Embryonic facial prominence (tissue), 1 donor: ENCODE data around the gene DOCK9.

Source experiments
- DNase-seq: peaks from one replicate; pipeline ENCODE4 v3.0.0-alpha.2; 2016; ENCODE audit errors: extremely low spot score

The DOCK9 gene

GRCh38 chr13:98796191-98796590 lies 181.7 kb downstream of the DOCK9 start:
- DNase-seq, result no peak

GRCh38 chr13:98795220-98795619 lies 182.6 kb downstream of the DOCK9 start:
- no peak for DNase-seq

- no peak for DNase-seq
Observed at GRCh38 chr13:98794498-98794897, 183.4 kb downstream of the DOCK9 start.

- DNase-seq, result no peak
Observed at GRCh38 chr13:98792785-98793495, 184.9 kb downstream of the DOCK9 start.

DNA sequence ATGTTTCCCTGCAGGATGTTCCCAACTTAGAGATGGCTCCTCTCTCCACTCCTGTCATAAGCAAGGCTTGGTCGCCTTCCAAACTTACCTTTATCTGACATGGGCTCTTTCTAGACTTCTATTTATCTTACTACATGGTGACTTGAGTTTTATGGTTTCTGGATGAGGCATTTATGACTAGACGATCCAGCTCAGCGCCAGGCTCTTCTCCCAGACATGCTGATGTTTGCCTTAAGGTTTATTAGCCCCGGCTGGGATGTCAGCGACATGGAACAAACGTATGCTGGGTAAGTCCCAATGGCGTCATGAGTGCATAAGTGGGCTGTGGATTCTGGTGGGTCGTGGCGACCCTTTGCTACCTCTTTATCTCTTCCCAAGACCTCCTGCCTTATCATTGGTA lies 185.5 kb downstream of the DOCK9 start:
- no peak for DNase-seq

DNA sequence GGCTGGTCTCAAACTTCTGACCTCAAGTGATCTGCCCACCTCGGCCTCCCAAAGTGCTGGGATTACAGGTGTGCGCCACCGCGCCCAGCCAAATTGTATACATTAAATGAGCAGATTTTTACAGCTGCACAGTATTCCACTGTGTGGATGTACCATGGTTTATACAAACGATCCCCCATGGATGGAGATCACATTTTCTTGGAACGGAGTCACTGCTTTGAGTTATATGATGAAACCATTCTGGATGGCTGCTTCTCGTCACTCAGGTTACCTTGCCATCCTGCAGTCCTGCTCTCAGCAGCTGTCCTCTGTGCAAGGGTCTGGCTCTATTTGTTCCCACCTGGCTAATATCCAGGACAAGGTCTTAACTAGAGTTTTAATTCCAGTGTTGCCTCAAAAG lies 186.3 kb downstream of the DOCK9 start:
- DNase-seq, result no peak

- DNase-seq, result no peak
Observed at GRCh38 chr13:98787996-98788395, 189.9 kb downstream of the DOCK9 start.

DNA sequence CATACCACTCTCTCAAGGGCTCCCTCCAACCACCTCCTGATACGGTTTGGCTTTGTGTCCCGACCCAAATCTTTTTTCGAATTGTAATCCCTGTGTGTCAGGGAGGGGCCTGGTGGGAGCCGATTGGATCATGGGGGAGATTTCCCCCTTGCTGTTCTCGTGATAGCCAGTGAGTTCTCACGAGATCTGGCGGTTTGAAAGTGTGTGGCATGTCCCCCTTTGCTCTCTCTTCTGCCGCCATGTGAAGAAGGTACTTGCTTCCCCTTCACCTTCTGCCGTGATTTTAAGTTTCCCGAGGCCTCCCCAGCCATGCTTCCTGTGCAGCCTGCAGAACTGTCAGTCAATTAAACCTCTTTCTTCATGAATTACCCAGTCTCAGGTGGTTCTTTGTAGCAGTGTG lies 190.7 kb downstream of the DOCK9 start:
- DNase-seq, result no peak

DNA sequence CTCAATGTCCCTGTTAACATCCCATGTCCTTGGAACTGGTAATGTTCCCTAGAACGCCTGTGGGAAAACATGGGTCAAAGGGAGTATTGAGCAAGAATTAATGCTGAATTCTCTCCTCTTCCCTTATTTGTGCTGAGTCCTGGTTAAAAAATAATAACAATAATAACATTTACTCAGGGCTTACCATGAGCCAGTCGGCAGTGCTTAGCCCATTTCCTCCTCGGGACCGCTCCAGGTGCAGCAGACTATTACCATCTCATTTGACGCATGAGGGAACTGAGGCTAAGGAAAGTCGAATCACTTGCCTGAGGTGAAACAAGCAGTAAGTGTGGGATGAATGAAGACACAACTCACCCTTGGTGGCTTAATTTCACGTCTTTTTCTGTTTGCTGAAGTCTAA lies 191.8 kb downstream of the DOCK9 start:
- DNase-seq, result no peak

DNA sequence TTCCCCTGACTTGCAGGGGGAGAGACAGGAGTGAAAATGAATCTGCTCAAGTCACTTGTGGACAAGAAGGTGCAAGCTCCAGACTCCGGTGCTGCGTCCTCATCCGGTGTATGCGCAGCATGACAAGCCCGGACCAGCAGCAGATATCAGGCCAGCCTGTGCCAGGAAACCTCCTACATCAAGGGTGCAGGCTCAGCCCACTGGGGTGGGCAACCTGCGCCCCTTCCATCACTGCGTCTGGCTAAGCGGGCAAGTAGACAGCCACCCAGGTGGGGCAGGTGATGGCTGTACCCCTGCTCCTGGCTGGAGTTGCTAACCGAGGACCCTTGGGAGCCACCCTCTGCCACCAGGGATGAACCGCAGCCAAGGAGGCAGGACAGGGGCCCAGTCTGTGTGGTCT lies 192.5 kb downstream of the DOCK9 start:
- no peak for DNase-seq

GRCh38 chr13:98784666-98785065 lies 193.2 kb downstream of the DOCK9 start:
- no peak for DNase-seq

GRCh38 chr13:98783856-98784478 lies 193.9 kb downstream of the DOCK9 start:
- DNase-seq, result no peak

DNA sequence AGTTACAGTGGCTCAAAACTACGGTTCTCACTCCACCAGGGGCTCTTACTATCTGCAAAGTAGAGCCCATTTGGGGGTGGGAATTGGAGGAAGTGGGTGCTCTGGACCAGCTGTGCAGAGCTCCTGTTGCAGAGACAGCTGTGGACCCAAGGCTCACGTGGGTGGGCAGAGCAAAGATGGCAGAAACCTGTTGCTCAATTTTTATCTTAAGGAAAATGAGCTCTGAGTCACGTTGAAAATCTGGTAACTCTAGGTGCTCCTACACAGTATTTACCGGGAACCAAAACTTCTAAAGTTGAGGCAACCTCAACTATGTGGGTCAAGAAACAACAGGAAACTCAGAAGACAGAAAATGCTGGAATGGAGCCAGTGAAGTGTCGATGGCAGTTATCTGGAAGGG lies 195.2 kb downstream of the DOCK9 start:
- no peak for DNase-seq

DNA sequence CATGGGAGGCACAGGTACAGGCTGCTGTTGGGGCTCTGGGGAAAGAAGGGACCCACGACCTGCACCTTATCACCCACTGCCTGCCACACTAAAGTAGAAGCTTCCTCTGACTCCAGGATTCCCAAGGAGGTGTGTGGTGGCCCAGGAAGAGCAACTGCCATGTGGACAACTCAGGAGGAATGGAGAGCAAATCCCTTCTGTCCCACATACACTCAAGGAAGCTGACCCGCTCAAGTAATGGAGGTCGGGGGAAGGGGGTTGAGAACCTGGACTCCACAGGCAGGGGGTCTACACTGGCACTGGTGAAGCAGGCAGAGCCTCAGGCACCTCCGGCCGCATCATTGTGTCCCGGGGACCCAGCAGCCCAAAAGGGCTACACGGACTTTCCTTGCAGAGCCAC lies 196.0 kb downstream of the DOCK9 start:
- DNase-seq, result no peak

- DNase-seq, result no peak
Observed at GRCh38 chr13:98781470-98781869, 196.4 kb downstream of the DOCK9 start.

DNA sequence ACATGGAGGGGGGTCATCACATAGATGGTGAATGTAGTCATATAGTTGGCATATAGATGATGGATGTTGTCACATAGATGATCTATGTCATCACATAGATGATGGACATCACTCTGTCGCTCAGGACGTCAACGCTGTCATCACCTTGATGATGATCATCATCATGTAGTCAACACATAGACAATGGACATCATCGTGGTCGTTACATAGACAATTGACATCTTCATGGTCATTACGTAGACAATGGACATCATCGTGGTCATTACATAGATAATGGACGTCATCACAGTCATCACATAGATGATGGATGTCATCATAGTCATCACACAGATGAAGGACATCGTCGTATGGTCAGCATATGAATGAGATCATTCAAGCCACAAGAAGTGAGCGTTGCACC lies 196.8 kb downstream of the DOCK9 start:
- DNase-seq, result no peak

- DNase-seq, result no peak
Observed at GRCh38 chr13:98780451-98780850, 197.4 kb downstream of the DOCK9 start.

DNA sequence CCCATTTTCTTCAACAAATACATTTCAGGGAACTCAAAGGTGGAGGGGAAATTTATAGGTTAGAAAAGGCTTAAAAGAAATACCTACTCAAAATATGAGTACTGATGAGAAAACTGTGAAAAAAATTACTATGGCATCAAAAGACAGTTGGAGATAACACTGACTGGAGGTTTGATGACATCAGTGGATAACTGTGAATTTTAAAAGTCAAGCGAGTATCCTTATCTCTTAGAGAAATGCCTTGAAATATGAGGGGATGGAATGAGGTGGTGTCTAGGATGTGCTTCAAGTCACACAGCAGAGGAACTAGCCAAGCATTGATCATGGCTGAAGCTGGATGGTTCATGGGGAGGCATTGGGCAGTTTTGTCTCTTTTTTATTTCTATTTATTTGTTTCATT lies 198.2 kb downstream of the DOCK9 start:
- no peak for DNase-seq

- DNase-seq, result no peak
Observed at GRCh38 chr13:98778749-98779148, 199.1 kb downstream of the DOCK9 start.

DNA sequence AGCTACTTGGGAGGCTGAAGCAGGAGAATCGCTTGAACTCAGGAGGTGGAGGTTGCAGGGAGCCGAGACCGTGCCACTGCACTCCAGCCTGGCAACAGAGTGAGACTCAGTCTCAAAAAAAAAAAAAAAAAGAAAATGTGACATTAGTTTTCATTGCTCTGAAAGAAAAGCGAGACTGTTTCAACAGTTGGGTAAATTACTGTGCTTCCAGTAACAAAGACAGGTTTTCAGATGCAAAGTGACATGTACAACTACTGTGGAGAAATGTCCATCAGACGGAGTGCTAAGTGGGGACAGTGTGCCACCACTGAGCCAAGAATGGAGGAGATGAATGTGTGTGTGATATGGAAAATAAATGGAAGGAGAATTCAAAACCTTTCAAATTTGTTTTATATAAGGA lies 201.2 kb downstream of the DOCK9 start:
- no peak for DNase-seq

GRCh38 chr13:98775844-98776598 lies 201.8 kb downstream of the DOCK9 start:
- DNase-seq, result no peak

DNA sequence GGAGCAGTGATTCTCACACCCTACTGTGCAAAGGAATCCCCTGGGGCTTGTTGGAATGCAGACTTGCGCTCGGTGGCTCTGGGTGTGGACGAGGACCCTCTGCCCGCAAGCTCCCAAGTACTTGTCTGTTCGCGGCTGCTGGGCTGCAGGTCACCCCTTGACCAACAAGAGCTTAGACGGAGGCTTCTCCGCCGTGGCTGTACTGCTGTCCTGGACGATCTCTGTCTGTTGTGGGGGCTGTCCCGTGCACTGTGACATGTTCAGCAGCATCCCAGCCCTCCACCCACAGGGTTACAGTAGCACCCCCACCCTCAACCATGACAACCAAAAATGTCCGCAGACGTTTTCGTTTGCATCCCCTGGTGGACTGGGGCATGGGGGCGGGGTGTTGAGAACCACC lies 202.5 kb downstream of the DOCK9 start:
- no peak for DNase-seq

GRCh38 chr13:98774776-98775175 lies 203.1 kb downstream of the DOCK9 start:
- DNase-seq, result no peak
